K562 (cell line): ENCODE results near the gene PCLAF. TPM values are rescaled to one million over a fixed set of nuclear protein-coding genes. Genes with fewer than 3 reads are reported as not detected.

Experiments
- ATAC-seq: fragments of 200-7000 bp; cut with Tn5 transposase; 3 replicates; pipeline ENCODE4 v1.9.1; 2020; ENCODE audit warnings: moderate library complexity
- BruUV-seq: library from RNA; stranded (reverse); fragments of 400-500 nt; replicated peaks from 2 replicates; lab custom pipeline; 2021; lab: Mats Ljungman, UMichigan
- CTCF ChIA-PET: fragments of 300-600 bp; formaldehyde crosslinking; extraction: SDS; loops from one replicate; lab custom pipeline; 2021; ENCODE audit warnings: low intra/inter-chr PET ratio; lab: Yijun Ruan, JAX
- POLR2A ChIA-PET: fragments of 300-600, 350-650 bp; sonication (Branson Sonifier 250); formaldehyde crosslinking; extraction: SDS; loops from one replicate; lab custom pipeline; 2021; ENCODE audit warnings: antibody characterized with exemption, inconsistent platforms; lab: Yijun Ruan, JAX
- DNase-seq, 4 experiments: peaks; one replicate each; pipeline versions ENCODE4 v3.0.0 to v3.0.0-alpha.2; 2011 to 2018; ENCODE audit warnings: low spot score in 3 of 4, mixed read lengths in 3 of 4; ENCODE audit errors: extremely low read depth in 1 of 4
- FAIRE-seq: peaks from 2 replicates; lab custom pipeline; 2011; peaks lifted over from hg19 to GRCh38; lab: Jason Lieb, UNC
- H2AFZ ChIP-seq: 2 replicates; pipeline ENCODE4 v1.6.0; 2011; ENCODE audit warnings: low read depth, low read length, control low read depth, inconsistent platforms
- H3K27ac ChIP-seq: fragments of 200-600 bp; 3 replicates; pipeline ENCODE4 v1.8.0; 2011; ENCODE audit warnings: low read depth, mild to moderate bottlenecking, control low read depth, inconsistent platforms, low read length, moderate library complexity, mixed read lengths; ENCODE audit errors: extremely low read depth
- H3K27me3 ChIP-seq, 2 experiments: fragments of 300-600 bp in 1 of 2; 2 replicates in 1 of 2; 3 replicates in 1 of 2; pipeline versions ENCODE4 v1.6.0 to v1.8.0; 2011; ENCODE audit warnings: inconsistent platforms in 2 of 2, low read length in 2 of 2, mild to moderate bottlenecking in 1 of 2, mixed read lengths in 1 of 2, moderate library complexity in 1 of 2; ENCODE audit not compliant: control insufficient read depth in 2 of 2, insufficient read depth in 2 of 2
- H3K36me3 ChIP-seq: fragments of 300-600 bp; 3 replicates; pipeline ENCODE4 v1.8.0; 2011; ENCODE audit warnings: mild to moderate bottlenecking, low read length, inconsistent platforms; ENCODE audit not compliant: control insufficient read depth, insufficient read depth
- H3K4me1 ChIP-seq, 2 experiments: fragments of 200-600 bp in 1 of 2; replicated peaks in 1 of 2; 2 replicates in 1 of 2; 3 replicates in 1 of 2; pipeline versions ENCODE4 v1.5.1 to v1.8.0; 2011; ENCODE audit warnings: inconsistent platforms in 2 of 2, low read length in 2 of 2, mild to moderate bottlenecking in 1 of 2, mixed read lengths in 1 of 2, moderate library complexity in 1 of 2; ENCODE audit not compliant: control insufficient read depth in 2 of 2, insufficient read depth in 2 of 2
- H3K4me2 ChIP-seq: 2 replicates; pipeline ENCODE4 v1.6.1; 2011; ENCODE audit warnings: low read length, control low read depth, inconsistent platforms, mixed read lengths; ENCODE audit not compliant: insufficient read depth
- H3K4me3 ChIP-seq: fragments of 200-600 bp; sonication (generic), shearing (Covaris generic); 2 replicates; pipeline ENCODE4 v1.5.1; 2016; ENCODE audit warnings: control low read depth, inconsistent platforms
- H3K79me2 ChIP-seq: fragments of 200-600 bp; 3 replicates; pipeline ENCODE4 v1.8.0; 2011; ENCODE audit warnings: low read length, inconsistent platforms; ENCODE audit not compliant: control insufficient read depth, insufficient read depth
- H3K9ac ChIP-seq, 2 experiments: 2 replicates each; pipeline versions ENCODE4 v1.6.0 to v1.6.1; 2011; ENCODE audit warnings: low read depth in 2 of 2, low read length in 2 of 2, control low read depth in 1 of 2, inconsistent platforms in 1 of 2, mild to moderate bottlenecking in 1 of 2, mixed read lengths in 1 of 2; ENCODE audit not compliant: insufficient read depth in 1 of 2
- H3K9me1 ChIP-seq: one replicate; pipeline ENCODE4 v1.6.0; 2011; ENCODE audit warnings: inconsistent platforms, mild to moderate bottlenecking, low read length, moderate library complexity; ENCODE audit not compliant: control insufficient read depth, insufficient read depth
- H3K9me3 ChIP-seq: replicated peaks from 2 replicates; pipeline ENCODE4 v1.5.1; 2011; ENCODE audit warnings: low read depth, low read length, inconsistent platforms; ENCODE audit not compliant: control insufficient read depth, insufficient read depth
- H4K20me1 ChIP-seq: replicated peaks from 2 replicates; pipeline ENCODE4 v1.6.1; 2011; ENCODE audit warnings: low read length, inconsistent platforms, mixed read lengths; ENCODE audit not compliant: control insufficient read depth, insufficient read depth
- ARID2 ChIP-seq: fragments of 450-650 bp; IDR thresholded peaks from 2 replicates; pipeline ENCODE4 v1.6.1; 2017; ENCODE audit warnings: antibody characterized with exemption, mild to moderate bottlenecking
- BCLAF1 ChIP-seq, 2 experiments: fragments of 450-650 bp in 1 of 2; IDR thresholded peaks; 2 replicates each; pipeline ENCODE4 v1.6.1; 2011 to 2017; ENCODE audit warnings: low read depth in 2 of 2, antibody characterized with exemption in 1 of 2, borderline replicate concordance in 1 of 2, low read length in 1 of 2, mild to moderate bottlenecking in 1 of 2, mixed read lengths in 1 of 2; ENCODE audit not compliant: control insufficient read depth in 1 of 2
- CREM ChIP-seq: IDR thresholded peaks from 2 replicates; pipeline ENCODE4 v1.6.1; 2014; ENCODE audit warnings: antibody characterized with exemption, low read depth
- HDAC8 ChIP-seq: fragments of 450-650 bp; IDR thresholded peaks from 2 replicates; pipeline ENCODE4 v1.6.1; 2016; ENCODE audit warnings: mild to moderate bottlenecking, missing genetic modification characterization, moderate library complexity, missing compliant biosample characterization
- MCM7 ChIP-seq, 2 experiments: fragments of 450-650 bp; IDR thresholded peaks; 2 replicates each; pipeline ENCODE4 v1.6.1; 2016 to 2018
- MTF1 ChIP-seq: fragments of 250-450 bp; sonication (Bioruptor Pico); IDR thresholded peaks from 2 replicates; pipeline ENCODE4 v1.9.0; 2021; ENCODE audit warnings: moderate library complexity, mild to moderate bottlenecking, inconsistent platforms, borderline replicate concordance
- PCBP2 ChIP-seq: fragments of 200-400 bp; formaldehyde crosslinking; IDR thresholded peaks from 2 replicates; pipeline ENCODE4 v1.6.1; 2018; ENCODE audit warnings: low read length, low read depth, mild to moderate bottlenecking, moderate library complexity; ENCODE audit not compliant: poor library complexity, severe bottlenecking
- PTBP1 ChIP-seq: fragments of 200-400 bp; formaldehyde crosslinking; IDR thresholded peaks from 2 replicates; pipeline ENCODE4 v1.6.1; 2017; ENCODE audit warnings: low read depth, low read length
- PTTG1 ChIP-seq: fragments of 450-650 bp; IDR thresholded peaks from 2 replicates; pipeline ENCODE4 v1.6.1; 2016; ENCODE audit warnings: low read depth, mild to moderate bottlenecking, missing genetic modification characterization, missing compliant biosample characterization
- RHOXF2B ChIP-seq: fragments of 250-450 bp; sonication (Bioruptor Pico); conservative IDR thresholded peaks from 2 replicates; pipeline ENCODE4 v1.5.1; 2021
- SP2 ChIP-seq: IDR thresholded peaks from 2 replicates; pipeline ENCODE4 v1.6.1; 2011; ENCODE audit warnings: mild to moderate bottlenecking, low read depth, low read length, moderate library complexity; ENCODE audit not compliant: poor library complexity, severe bottlenecking; ENCODE audit errors: extremely low read depth
- WGBS: fragments of 100-300 bp; shearing (Covaris generic); methylation state at CpG from one replicate; pipeline ENCODE4 v1.1.6; 2016; ENCODE audit warnings: low coverage, mixed read lengths; ENCODE audit not compliant: insufficient coverage; ENCODE audit errors: missing lambda C conversion rate; 5-methylcytosine and 5-hydroxymethylcytosine counted together
- in situ Hi-C: fragments of 300-500 bp; cut with MboI; formaldehyde crosslinking; loops from 4 replicates; pipeline ENCODE4 v1.15.0; 2018; ENCODE audit warnings: inconsistent platforms, mixed read lengths
- intact Hi-C: fragments of 100-400 bp; cut with micrococcal nuclease; formaldehyde crosslinking; loops from 2 replicates; pipeline ENCODE4 v1.14.2; 2022
- polyA plus RNA-seq, 8 experiments: library from polyadenylated mRNA; depleted of rRNA in 4 of 8; stranded (reverse) in 5 of 8; unstranded in 3 of 8; fragments of >200 nt; fragmentation: Nextera tagmentation in 2 of 8; fragmentation: Illumina TruSeq in 1 of 8; extraction: Ambion mirVana in 2 of 8; extraction: Trizol in 1 of 8; gene quantifications; 2 replicates each; pipeline versions ENCODE4 v1.2.1 to v1.2.3, GENCODE V29; 2011 to 2014; ENCODE audit warnings: inconsistent platforms in 1 of 8, missing spikeins in 1 of 8
- total RNA-seq, 7 experiments: library from RNA; depleted of rRNA in 6 of 7; stranded (reverse); fragments of >200 nt in 6 of 7; fragmentation: Illumina TruSeq in 2 of 7; extraction: Trizol in 2 of 7; gene quantifications; 2 replicates each; pipeline versions ENCODE4 v1.2.1 to v1.2.3, GENCODE V29; 2011 to 2021; ENCODE audit warnings: low replicate concordance in 1 of 7
- TF ChIP-seq, protein P1 (sequence below): conservative IDR thresholded peaks from 2 replicates; pipeline ENCODE4 v1.6.1; 2011; ENCODE audit warnings: low read depth, mild to moderate bottlenecking, low read length; ENCODE audit not compliant: control insufficient read depth

Gene PCLAF
- total and polyA plus RNA-seq, 9 of the 15 experiments (the other 6 are each of a cell fraction or from before 2014, with no cell fraction given): 112 to 881 (median 360) TPM

DNA sequence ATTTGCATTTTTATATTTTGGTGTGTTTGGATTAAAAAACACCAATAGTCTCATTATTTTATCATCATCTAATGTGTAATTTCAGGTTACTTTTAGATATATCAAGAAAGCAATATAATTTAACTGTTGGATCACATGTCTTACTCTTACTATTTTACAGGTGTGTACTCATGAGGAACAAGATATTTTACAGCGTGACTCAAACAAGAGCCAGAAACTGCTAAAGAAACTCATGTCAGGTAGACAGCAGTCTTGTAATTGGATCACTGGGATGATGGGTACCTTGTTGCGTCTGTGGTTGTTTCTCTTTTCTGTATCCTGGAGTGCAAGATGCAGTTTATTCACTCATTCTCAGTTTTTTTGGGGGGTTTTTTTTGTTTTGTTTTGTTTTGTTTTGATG lies 19.3 kb upstream of the PCLAF start:
- Histone ChIP-seq H3K4me1 (no peaks in the 10 kb centered on the region), H3K79me2 (no peaks in the 10 kb centered on the region), H3K27me3 (no peaks in the 10 kb centered on the region), H3K4me2 (no peak overlapping the region), H4K20me1 (no peaks in the 10 kb centered on the region), H2AFZ (no peak overlapping the region), H3K36me3 (peaks cover 50% of the 10 kb centered on the region), H3K9ac (no peak overlapping the region), H3K4me3 (no peak overlapping the region), H3K27ac (no peak overlapping the region), H3K9me3 (no peaks in the 10 kb centered on the region)
- DNase-seq: no peak
- ChIA-PET CTCF (no interaction called here), POLR2A (no interaction called here)
- ATAC-seq: no peak
- FAIRE-seq: no peak
- intact Hi-C loops: no loop called here
- in situ Hi-C loops: no loop called here
- BruUV-seq: no TSS peak
- WGBS: 93% methylated on average over 2 of the region's 2 CpGs
- TF ChIP-seq PCBP2: no peak
- TF ChIP-seq, all 486 proteins: peak for 0
- no peaks in the 10 kb centered on the region for H3K9me1 ChIP-seq

- ATAC-seq (no peak), DNase-seq (no peak), FAIRE-seq (no peak)
- no peaks in the 10 kb centered on the region for H4K20me1 ChIP-seq
- no peaks in the 10 kb centered on the region for H3K9me1 ChIP-seq
- intact Hi-C loops: no loop called here
- H3K79me2 ChIP-seq: no peaks in the 10 kb centered on the region
- no peak overlapping the region for H2AFZ ChIP-seq
- H3K36me3 ChIP-seq: peaks cover 59% of the 10 kb centered on the region
- H3K27ac ChIP-seq: no peak overlapping the region
- in situ Hi-C loops: no loop called here
- no peaks in the 10 kb centered on the region for H3K9me3 ChIP-seq
- H3K4me1 ChIP-seq: no peaks in the 10 kb centered on the region
- BruUV-seq: no TSS peak
- 88% methylated on average over 1 of the region's 2 CpGs for WGBS
- ChIA-PET POLR2A (interaction anchor here (0.8 to 4.0 kb wide), 3 partner anchors 10 to 11 kb away, joined by 3 to 21 read pairs (median 6); partner anchors contain the start of gene TRIP4), CTCF (no interaction called here)
- no peak overlapping the region for H3K9ac ChIP-seq
- H3K4me2 ChIP-seq: no peak overlapping the region
- H3K27me3 ChIP-seq: no peaks in the 10 kb centered on the region
- H3K4me3 ChIP-seq: no peak overlapping the region
- TF ChIP-seq MTF1 (CRISPR knock-in tag): no peak
- no peak for TF ChIP-seq SP2
- no peak for TF ChIP-seq RHOXF2B (CRISPR knock-in tag)
- TF ChIP-seq MCM7 (IDR thresholded peaks at IDR 0.05): no peak
- no peak for TF ChIP-seq BCLAF1 (IDR thresholded peaks at IDR 0.05; ENCODE audit: borderline replicate concordance in 1 of 2, control insufficient read depth in 1 of 2, low read depth in 2 of 2, low read length in 1 of 2)
- TF ChIP-seq, protein P1, sequence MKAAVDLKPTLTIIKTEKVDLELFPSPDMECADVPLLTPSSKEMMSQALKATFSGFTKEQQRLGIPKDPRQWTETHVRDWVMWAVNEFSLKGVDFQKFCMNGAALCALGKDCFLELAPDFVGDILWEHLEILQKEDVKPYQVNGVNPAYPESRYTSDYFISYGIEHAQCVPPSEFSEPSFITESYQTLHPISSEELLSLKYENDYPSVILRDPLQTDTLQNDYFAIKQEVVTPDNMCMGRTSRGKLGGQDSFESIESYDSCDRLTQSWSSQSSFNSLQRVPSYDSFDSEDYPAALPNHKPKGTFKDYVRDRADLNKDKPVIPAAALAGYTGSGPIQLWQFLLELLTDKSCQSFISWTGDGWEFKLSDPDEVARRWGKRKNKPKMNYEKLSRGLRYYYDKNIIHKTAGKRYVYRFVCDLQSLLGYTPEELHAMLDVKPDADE: no peak
- TF ChIP-seq CREM: no peak
- no peak for TF ChIP-seq ARID2
- TF ChIP-seq HDAC8 (tag): no peak
- no peak for TF ChIP-seq PTBP1
- TF ChIP-seq PTTG1 (tag): no peak
Observed at GRCh38 chr15:64398575-64398974, 17.3 kb upstream of the PCLAF start.
